Chondrocyte (in vitro differentiated cells): Measurements from ENCODE around the gene SH2D3A. TPM values are rescaled to one million over a fixed set of nuclear protein-coding genes. Genes with fewer than 3 reads are reported as not detected.

Experiments
- DNase-seq: peaks from one replicate; pipeline ENCODE4 v3.0.0; 2021; ENCODE audit warnings: mixed read lengths, low spot score
- H3K27ac Mint-ChIP-seq: one replicate; pipeline ENCODE4 v1.8.0; 2021; ENCODE audit warnings: mild to moderate bottlenecking, moderate library complexity, mixed read lengths; ENCODE audit not compliant: unreplicated experiment
- H3K27me3 Mint-ChIP-seq: 2 replicates; pipeline ENCODE4 v1.8.0; 2021; ENCODE audit warnings: low read depth, mixed read lengths
- H3K36me3 Mint-ChIP-seq: 2 replicates; pipeline ENCODE4 v1.8.0; 2021; ENCODE audit warnings: low read depth, mixed read lengths
- H3K4me1 Mint-ChIP-seq: 2 replicates; pipeline ENCODE4 v1.8.0; 2021; ENCODE audit warnings: low read depth, mild to moderate bottlenecking, mixed read lengths
- H3K4me3 Mint-ChIP-seq: one replicate; pipeline ENCODE4 v1.8.0; 2021; ENCODE audit warnings: mild to moderate bottlenecking, moderate library complexity, mixed read lengths; ENCODE audit not compliant: unreplicated experiment
- H3K9me3 Mint-ChIP-seq: 2 replicates; pipeline ENCODE4 v1.8.0; 2021; ENCODE audit warnings: low read depth, mixed read lengths
- CTCF ChIP-seq: fragments of 200-600 bp; sonication (generic); IDR thresholded peaks from 2 replicates; pipeline ENCODE4 v1.5.0; 2021; ENCODE audit warnings: antibody characterized with exemption, mild to moderate bottlenecking, moderate library complexity
- total RNA-seq: library from RNA; stranded (reverse); gene quantifications from 3 replicates; pipeline ENCODE4 v1.2.1, GENCODE V29; 2021

Gene SH2D3A
- total RNA-seq, 1 donor from 2014 or later = 0.52 TPM

DNA sequence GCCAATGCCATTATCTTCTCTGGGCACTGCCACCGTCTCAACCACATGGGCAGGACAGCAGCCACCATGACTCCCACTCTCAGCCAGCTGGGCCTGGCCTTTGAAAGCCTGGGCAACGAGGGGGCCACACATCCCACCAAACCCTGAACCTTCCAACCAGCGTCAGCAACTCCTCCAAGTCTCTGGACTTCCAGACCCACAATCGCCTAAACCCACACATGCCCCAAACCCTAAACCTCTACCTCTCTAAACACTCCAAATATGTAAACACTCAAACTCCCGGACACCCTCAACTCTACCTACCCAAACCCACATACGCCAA is 47.7 kb downstream of the SH2D3A start:
- no peak for TF ChIP-seq CTCF
- H3K4me3 Mint-ChIP-seq = no peak overlapping the region

GRCh38 chr19:6718741-6719539 is 48.3 kb downstream of the SH2D3A start:
- peaks cover 5% of the 10 kb centered on the region for H3K4me1 Mint-ChIP-seq
- H3K4me3 Mint-ChIP-seq = no peak overlapping the region
- no peaks in the 10 kb centered on the region for H3K9me3 Mint-ChIP-seq
- DNase-seq = no peak
- H3K27ac Mint-ChIP-seq = no peak overlapping the region
- no peaks in the 10 kb centered on the region for H3K36me3 Mint-ChIP-seq
- TF ChIP-seq CTCF = no peak
- H3K27me3 Mint-ChIP-seq = peaks cover 23% of the 10 kb centered on the region

More for the DNA sequence above, 47.7 kb downstream of the SH2D3A start:
- Mint-ChIP-seq H3K27me3 (peaks cover 23% of the 10 kb centered on the region), H3K9me3 (no peaks in the 10 kb centered on the region), H3K36me3 (no peaks in the 10 kb centered on the region), H3K4me1 (peaks cover 5% of the 10 kb centered on the region), H3K27ac (no peak overlapping the region)
- DNase-seq = no peak

GRCh38 chr19:6718111-6718740 is 49.0 kb downstream of the SH2D3A start:
- TF ChIP-seq CTCF = no peak
- Mint-ChIP-seq H3K36me3 (no peaks in the 10 kb centered on the region), H3K27ac (no peak overlapping the region), H3K4me1 (peaks cover 3% of the 10 kb centered on the region), H3K27me3 (peaks cover 23% of the 10 kb centered on the region), H3K4me3 (no peak overlapping the region), H3K9me3 (no peaks in the 10 kb centered on the region)
- no peak for DNase-seq

DNA sequence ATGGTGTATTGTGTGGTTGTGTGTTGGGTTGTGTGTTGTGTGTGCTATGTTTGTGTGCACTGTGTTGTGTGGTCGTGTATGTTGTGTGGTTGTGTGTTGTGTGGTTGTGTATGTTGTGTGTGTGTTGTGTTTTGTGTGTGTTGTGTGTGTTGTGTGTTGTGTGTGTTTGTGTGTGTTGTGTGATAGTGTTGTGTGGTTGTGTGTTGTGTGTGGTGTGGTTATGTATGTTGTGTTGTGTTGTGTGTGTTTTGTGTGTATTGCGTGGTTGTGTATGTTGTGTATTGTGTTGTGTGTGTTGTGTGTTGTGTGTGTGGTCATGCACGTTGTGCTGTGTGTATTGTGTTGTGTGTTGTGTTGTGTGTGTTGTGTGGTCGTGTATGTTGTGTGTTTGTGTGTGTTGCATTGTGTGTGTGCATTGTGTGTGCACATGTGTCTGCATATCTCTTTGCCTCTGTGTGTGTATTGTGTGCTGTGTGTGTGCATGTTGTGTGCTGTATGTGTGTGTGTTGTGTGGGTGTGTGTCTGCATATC is 49.7 kb downstream of the SH2D3A start:
- Mint-ChIP-seq H3K9me3 (no peaks in the 10 kb centered on the region), H3K4me3 (no peak overlapping the region), H3K27ac (no peak overlapping the region), H3K36me3 (no peaks in the 10 kb centered on the region), H3K4me1 (no peaks in the 10 kb centered on the region), H3K27me3 (peaks cover 23% of the 10 kb centered on the region)
- no peak for TF ChIP-seq CTCF
- DNase-seq = no peak

- H3K27ac Mint-ChIP-seq = no peak overlapping the region
- H3K9me3 Mint-ChIP-seq = no peaks in the 10 kb centered on the region
- DNase-seq = no peak
- no peaks in the 10 kb centered on the region for H3K36me3 Mint-ChIP-seq
- peaks cover 23% of the 10 kb centered on the region for H3K27me3 Mint-ChIP-seq
- no peak overlapping the region for H3K4me3 Mint-ChIP-seq
- no peaks in the 10 kb centered on the region for H3K4me1 Mint-ChIP-seq
- TF ChIP-seq CTCF = peak; percentile 33
Measured at GRCh38 chr19:6717036-6717435, 50.2 kb downstream of the SH2D3A start.
